AG04450 (cell line): ENCODE results near the gene PEX14. TPM values are rescaled to one million over a fixed set of nuclear protein-coding genes. Genes with fewer than 3 reads are reported as not detected.

Source experiments
- CTCF ChIA-PET: fragments of 300-600, 350-600 bp; formaldehyde crosslinking; extraction: SDS; loops from one replicate; lab custom pipeline; 2022; ENCODE audit warnings: antibody characterized with exemption, inconsistent platforms; lab: Charles Lee
- POLR2A ChIA-PET: fragments of 350-600 bp; formaldehyde crosslinking; extraction: SDS; loops from one replicate; lab custom pipeline; 2021; ENCODE audit warnings: antibody characterized with exemption, inconsistent platforms; lab: Yijun Ruan, JAX
- DNase-seq: peaks from one replicate; pipeline ENCODE4 v3.0.0-alpha.2; 2011; ENCODE audit warnings: low read depth, low spot score
- H3K27ac ChIP-seq: one replicate; pipeline ENCODE4 v1.5.1; 2012; ENCODE audit warnings: low read depth, low read length, control low read depth
- H3K27me3 ChIP-seq: one replicate; pipeline ENCODE4 v1.6.0; 2012; ENCODE audit warnings: low read length; ENCODE audit not compliant: control insufficient read depth, insufficient read depth
- H3K4me3 ChIP-seq: 2 replicates; pipeline ENCODE4 v1.5.1; 2011; ENCODE audit warnings: mild to moderate bottlenecking, low read depth, low read length, control low read depth
- H3K9me3 ChIP-seq: 2 replicates; pipeline ENCODE4 v1.5.1; 2012; ENCODE audit warnings: low read length; ENCODE audit not compliant: control insufficient read depth, insufficient read depth
- CTCF ChIP-seq: IDR thresholded peaks from 2 replicates; pipeline ENCODE4 v1.5.1; 2011; ENCODE audit warnings: low read depth, low read length, control low read depth, inconsistent platforms
- polyA plus RNA-seq: library from polyadenylated mRNA; depleted of rRNA; stranded (reverse); fragments of >200 nt; gene quantifications from 2 replicates; pipeline ENCODE4 v1.2.3, GENCODE V29; 2011

Gene PEX14
- polyA plus RNA-seq, 1 experiment = 6.6 TPM

- no peak overlapping the region for H3K4me3 ChIP-seq
- H3K9me3 ChIP-seq = peaks cover 4% of the 10 kb centered on the region; the same call in 1 of the 2 replicates
- peaks cover 10% of the 10 kb centered on the region for H3K27me3 ChIP-seq
- no peak for DNase-seq
- no peak for TF ChIP-seq CTCF
- POLR2A ChIA-PET = no interaction called here
- H3K27ac ChIP-seq = no peak overlapping the region
- CTCF ChIA-PET = no interaction called here
These were observed 174.9 kb downstream of the PEX14 start for GRCh38 chr1:10649517-10650201.

DNA sequence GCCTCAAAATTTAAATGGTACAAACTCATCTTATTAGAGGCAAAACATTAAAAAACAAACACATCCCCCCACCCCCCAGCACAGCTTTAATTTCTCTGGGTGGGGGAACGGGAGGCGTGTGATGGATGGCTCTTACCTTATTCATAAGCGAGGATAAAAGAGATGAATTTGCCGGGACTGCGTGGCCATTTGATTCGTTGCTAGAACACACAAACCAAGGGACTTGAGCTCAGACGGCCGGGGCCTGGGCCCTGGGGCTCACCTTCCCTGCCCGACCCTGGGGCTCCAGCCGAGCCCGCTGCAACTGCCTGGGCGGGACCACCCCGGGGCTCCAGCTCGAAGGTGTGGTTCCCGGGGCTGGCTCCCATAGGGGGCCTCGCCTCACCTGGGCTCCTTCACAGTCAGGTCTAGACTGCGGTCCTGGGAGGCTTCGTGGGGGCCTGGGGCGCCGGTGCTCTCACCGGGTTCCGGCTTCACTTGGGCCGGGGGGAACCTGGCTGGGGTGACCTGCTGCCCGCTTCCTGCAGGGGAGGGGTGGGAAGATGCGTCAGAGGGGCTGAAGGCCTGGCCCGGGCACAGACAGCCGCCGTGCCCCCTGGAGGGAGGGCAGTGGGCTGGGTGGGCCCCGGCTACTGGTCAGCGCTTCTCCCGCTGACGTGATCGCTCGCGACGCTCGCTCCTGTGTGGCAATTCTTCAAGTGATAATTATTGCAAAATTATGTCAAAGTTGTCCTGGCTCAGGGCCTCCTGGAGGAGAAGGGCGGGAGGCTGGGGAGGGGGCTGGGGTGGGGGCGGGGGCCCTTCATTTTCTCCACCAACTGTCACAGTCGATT is 176.0 kb downstream of the PEX14 start:
- Histone ChIP-seq H3K9me3 (peaks cover 4% of the 10 kb centered on the region; the same call in 1 of the 2 replicates), H3K4me3 (no peak overlapping the region), H3K27me3 (peaks cover 10% of the 10 kb centered on the region), H3K27ac (no peak overlapping the region)
- TF ChIP-seq CTCF = no peak
- no peak for DNase-seq
- ChIA-PET POLR2A (interaction anchor here (0.6 kb wide), 1 partner anchor 103 kb away, joined by 3 read pairs; no protein-coding TSS in a partner anchor), CTCF (no interaction called here)

GRCh38 chr1:10651389-10651766 is 176.6 kb downstream of the PEX14 start:
- H3K27me3 ChIP-seq = peaks cover 10% of the 10 kb centered on the region
- CTCF ChIA-PET = no interaction called here
- H3K9me3 ChIP-seq = peaks cover 4% of the 10 kb centered on the region; the same call in 1 of the 2 replicates
- no peak overlapping the region for H3K4me3 ChIP-seq
- no peak for TF ChIP-seq CTCF
- POLR2A ChIA-PET = interaction anchor here (0.6 kb wide), 1 partner anchor 102 kb away, joined by 3 read pairs; no protein-coding TSS in a partner anchor
- H3K27ac ChIP-seq = no peak overlapping the region
- DNase-seq = no peak

- DNase-seq = no peak
- Histone ChIP-seq H3K9me3 (peaks cover 4% of the 10 kb centered on the region; the same call in 1 of the 2 replicates), H3K27me3 (peaks cover 10% of the 10 kb centered on the region), H3K4me3 (no peak overlapping the region), H3K27ac (no peak overlapping the region)
- TF ChIP-seq CTCF = no peak
- CTCF ChIA-PET = no interaction called here
- POLR2A ChIA-PET = no interaction called here
These were observed 177.0 kb downstream of the PEX14 start for GRCh38 chr1:10651793-10652192.

- no peak for DNase-seq
- no peak overlapping the region for H3K4me3 ChIP-seq
- peaks cover 10% of the 10 kb centered on the region for H3K27me3 ChIP-seq
- H3K9me3 ChIP-seq = peaks cover 4% of the 10 kb centered on the region; the same call in 1 of the 2 replicates
- no peak for TF ChIP-seq CTCF
- no peak overlapping the region for H3K27ac ChIP-seq
- ChIA-PET CTCF (no interaction called here), POLR2A (no interaction called here)
These were observed 177.9 kb downstream of the PEX14 start for GRCh38 chr1:10652626-10653025.
